OCI-LY7 (cell line): ENCODE measurements around the gene BTN1A1. TPM values are rescaled to one million over a fixed set of nuclear protein-coding genes. Genes with fewer than 3 reads are reported as not detected.

Experiments used
- BruUV-seq: library from RNA; stranded (reverse); fragments of 400-500 nt; replicated peaks from 2 replicates; lab custom pipeline; 2021; lab: Mats Ljungman, UMichigan
- CTCF ChIA-PET: fragments of 300-600 bp; sonication (Branson Sonifier 250); formaldehyde crosslinking; loops from one replicate; lab custom pipeline; 2022; ENCODE audit warnings: antibody characterized with exemption; ENCODE audit not compliant: unreplicated experiment; lab: Charles Lee
- POLR2A ChIA-PET: fragments of 300-600 bp; sonication (Branson Sonifier 250); formaldehyde crosslinking; loops from one replicate; lab custom pipeline; 2022; ENCODE audit warnings: antibody characterized with exemption; lab: Charles Lee
- DNase-seq: peaks from one replicate; pipeline ENCODE4 v3.0.0-alpha.2; 2015; ENCODE audit warnings: low spot score
- H2AFZ ChIP-seq: fragments of 200-600 bp; sonication (generic), shearing (Covaris generic); 2 replicates; pipeline ENCODE4 v1.6.1; 2014; ENCODE audit warnings: mild to moderate bottlenecking, antibody characterized with exemption, low read length, moderate library complexity
- H3K27ac ChIP-seq: fragments of 200-600 bp; sonication (generic); 2 replicates; pipeline ENCODE4 v1.5.1; 2014; ENCODE audit warnings: mixed run types, low read depth, mild to moderate bottlenecking, moderate library complexity, low read length, inconsistent platforms; ENCODE audit not compliant: poor library complexity, severe bottlenecking
- H3K36me3 ChIP-seq: fragments of 200-600 bp; sonication (generic); 2 replicates; pipeline ENCODE4 v1.6.1; 2014; ENCODE audit warnings: mild to moderate bottlenecking, antibody characterized with exemption, low read length, moderate library complexity, mixed read lengths; ENCODE audit not compliant: insufficient read depth
- H3K4me1 ChIP-seq: fragments of 200-600 bp; sonication (generic); 2 replicates; pipeline ENCODE4 v1.5.1; 2014; ENCODE audit warnings: mild to moderate bottlenecking, low read length; ENCODE audit not compliant: insufficient read depth, poor library complexity, severe bottlenecking
- H3K4me2 ChIP-seq: fragments of 200-600 bp; sonication (generic); 2 replicates; pipeline ENCODE4 v1.6.1; 2014; ENCODE audit warnings: mild to moderate bottlenecking, low read length
- H3K4me3 ChIP-seq: fragments of 200-600 bp; sonication (generic); 2 replicates; pipeline ENCODE4 v1.5.1; 2014; ENCODE audit warnings: mild to moderate bottlenecking, low read depth, low read length; ENCODE audit not compliant: poor library complexity, severe bottlenecking
- H3K79me2 ChIP-seq: fragments of 200-600 bp; sonication (generic); 2 replicates; pipeline ENCODE4 v1.6.1; 2016; ENCODE audit warnings: low read depth, mild to moderate bottlenecking, low read length, moderate library complexity, mixed read lengths; ENCODE audit not compliant: insufficient read depth
- H3K9me2 ChIP-seq: fragments of 200-600 bp; sonication (generic); 2 replicates; pipeline ENCODE4 v1.6.1; 2016; ENCODE audit warnings: mild to moderate bottlenecking, low read length, mixed read lengths; ENCODE audit not compliant: insufficient read depth
- H3K9me3 ChIP-seq: fragments of 200-600 bp; sonication (generic); 2 replicates; pipeline ENCODE4 v1.6.1; 2014; ENCODE audit warnings: mild to moderate bottlenecking, mixed run types, low read length, mixed read lengths
- H4K20me1 ChIP-seq: fragments of 200-600 bp; sonication (generic); 2 replicates; pipeline ENCODE4 v1.6.1; 2014; ENCODE audit warnings: mild to moderate bottlenecking, antibody characterized with exemption, low read length, moderate library complexity, mixed read lengths; ENCODE audit not compliant: insufficient read depth
- EZH2phosphoT487 ChIP-seq: fragments of 200-600 bp; sonication (generic); IDR thresholded peaks from 2 replicates; pipeline ENCODE4 v1.6.1; 2018; ENCODE audit warnings: low read depth, borderline replicate concordance, mild to moderate bottlenecking, mixed run types, antibody characterized with exemption, low read length, moderate library complexity, mixed read lengths
- intact Hi-C: fragments of 100-400 bp; cut with micrococcal nuclease; formaldehyde crosslinking; loops from one replicate; pipeline ENCODE4 v1.10.0; 2022; ENCODE audit not compliant: unreplicated experiment
- total RNA-seq, 2 experiments: library from RNA; depleted of rRNA in 1 of 2; stranded (reverse); fragments of >200 nt in 1 of 2; shearing (Covaris generic) in 1 of 2; gene quantifications; 2 replicates each; pipeline ENCODE4 v1.2.3, GENCODE V29; 2014 to 2022
- TF ChIP-seq, protein P1 (sequence below): fragments of 200-600 bp; sonication (generic); conservative IDR thresholded peaks from 2 replicates; pipeline ENCODE4 v1.5.1; 2014; ENCODE audit warnings: mild to moderate bottlenecking, antibody characterized with exemption, low read length, moderate library complexity, mixed read lengths

The BTN1A1 gene
- total RNA-seq, 2 experiments from 2014 or later = 0.25 to 1.0 TPM

GRCh38 chr6:26538572-26538902 lies 38.4 kb downstream of the BTN1A1 start:
- H3K4me1 ChIP-seq = peaks cover 69% of the 10 kb centered on the region
- no peak for DNase-seq
- peak overlapping the region; percentile 93 for H3K27ac ChIP-seq
- peaks cover 40% of the 10 kb centered on the region for H3K36me3 ChIP-seq
- BruUV-seq = no TSS peak
- no peaks in the 10 kb centered on the region for H4K20me1 ChIP-seq
- H3K4me2 ChIP-seq = peak overlapping the region; percentile 80
- CTCF ChIA-PET = no interaction called here
- H3K9me3 ChIP-seq = no peaks in the 10 kb centered on the region
- POLR2A ChIA-PET = interaction anchor here (1.0 to 3.8 kb wide), 9 partner anchors 11 to 343 kb away, joined by 4 to 28 read pairs (median 7); a partner anchor contains a TSS
- H2AFZ ChIP-seq = peak overlapping the region; percentile 54; the same call in 1 of the 2 replicates
- peak overlapping the region; percentile 97 for H3K4me3 ChIP-seq
- TF ChIP-seq, protein P1, sequence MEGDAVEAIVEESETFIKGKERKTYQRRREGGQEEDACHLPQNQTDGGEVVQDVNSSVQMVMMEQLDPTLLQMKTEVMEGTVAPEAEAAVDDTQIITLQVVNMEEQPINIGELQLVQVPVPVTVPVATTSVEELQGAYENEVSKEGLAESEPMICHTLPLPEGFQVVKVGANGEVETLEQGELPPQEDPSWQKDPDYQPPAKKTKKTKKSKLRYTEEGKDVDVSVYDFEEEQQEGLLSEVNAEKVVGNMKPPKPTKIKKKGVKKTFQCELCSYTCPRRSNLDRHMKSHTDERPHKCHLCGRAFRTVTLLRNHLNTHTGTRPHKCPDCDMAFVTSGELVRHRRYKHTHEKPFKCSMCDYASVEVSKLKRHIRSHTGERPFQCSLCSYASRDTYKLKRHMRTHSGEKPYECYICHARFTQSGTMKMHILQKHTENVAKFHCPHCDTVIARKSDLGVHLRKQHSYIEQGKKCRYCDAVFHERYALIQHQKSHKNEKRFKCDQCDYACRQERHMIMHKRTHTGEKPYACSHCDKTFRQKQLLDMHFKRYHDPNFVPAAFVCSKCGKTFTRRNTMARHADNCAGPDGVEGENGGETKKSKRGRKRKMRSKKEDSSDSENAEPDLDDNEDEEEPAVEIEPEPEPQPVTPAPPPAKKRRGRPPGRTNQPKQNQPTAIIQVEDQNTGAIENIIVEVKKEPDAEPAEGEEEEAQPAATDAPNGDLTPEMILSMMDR = no peak
- no peak for TF ChIP-seq EZH2phosphoT487
- no peaks in the 10 kb centered on the region for H3K9me2 ChIP-seq
- H3K79me2 ChIP-seq = peaks cover 50% of the 10 kb centered on the region
- intact Hi-C loops = loop anchor here (1.0 to 5.0 kb wide), 3 partner anchors 208 to 321 kb away; a partner anchor contains a TSS

DNA sequence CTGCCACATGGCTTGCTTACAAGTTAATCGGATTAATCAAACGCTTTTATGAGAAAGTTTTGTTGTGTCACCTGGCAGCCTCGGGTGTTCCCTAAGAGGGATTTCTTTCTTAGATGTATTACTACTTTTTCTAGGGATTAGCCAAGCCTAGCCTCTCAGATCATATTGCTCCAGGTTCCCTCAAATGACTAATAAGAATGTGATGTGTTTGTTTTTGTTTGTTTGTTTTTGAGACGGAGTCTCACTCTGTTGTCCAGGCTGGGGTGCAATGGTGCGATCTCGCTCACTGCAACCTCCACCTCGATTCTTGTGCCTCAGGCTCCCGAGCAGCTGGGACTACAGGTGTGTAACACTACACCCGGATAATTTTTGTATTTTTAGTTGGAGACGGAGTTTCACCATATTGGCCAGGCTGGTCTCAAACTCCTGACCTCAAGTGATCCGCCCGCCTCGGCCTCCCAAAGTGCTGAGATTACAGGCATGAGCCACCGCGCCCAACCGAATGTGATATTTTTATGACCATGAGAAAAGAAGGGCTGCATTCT lies 39.0 kb downstream of the BTN1A1 start:
- no peaks in the 10 kb centered on the region for H3K9me3 ChIP-seq
- no peaks in the 10 kb centered on the region for H3K9me2 ChIP-seq
- peaks cover 70% of the 10 kb centered on the region for H3K4me1 ChIP-seq
- ChIA-PET CTCF (interaction anchor here (0.6 kb wide), 1 partner anchor 164 kb away, joined by 3 read pairs; no protein-coding TSS in a partner anchor), POLR2A (interaction anchor here (0.6 to 4.0 kb wide), 8 partner anchors 9 to 254 kb away, joined by 3 to 28 read pairs (median 6); a partner anchor contains a TSS)
- peak overlapping the region; percentile 97 for H3K4me3 ChIP-seq
- H3K27ac ChIP-seq = peak overlapping the region; percentile 93
- peak overlapping the region; percentile 80 for H3K4me2 ChIP-seq
- no peak overlapping the region; the same call in 1 of the 2 replicates for H2AFZ ChIP-seq
- H4K20me1 ChIP-seq = no peaks in the 10 kb centered on the region
- intact Hi-C loops = loop anchor here (5.0 kb wide), 2 partner anchors 227 to 322 kb away; a partner anchor contains a TSS
- H3K36me3 ChIP-seq = peaks cover 47% of the 10 kb centered on the region
- no TSS peak for BruUV-seq
- H3K79me2 ChIP-seq = peaks cover 56% of the 10 kb centered on the region
- TF ChIP-seq, protein P1 = no peak
- TF ChIP-seq EZH2phosphoT487 = no peak
- no peak for DNase-seq

DNA sequence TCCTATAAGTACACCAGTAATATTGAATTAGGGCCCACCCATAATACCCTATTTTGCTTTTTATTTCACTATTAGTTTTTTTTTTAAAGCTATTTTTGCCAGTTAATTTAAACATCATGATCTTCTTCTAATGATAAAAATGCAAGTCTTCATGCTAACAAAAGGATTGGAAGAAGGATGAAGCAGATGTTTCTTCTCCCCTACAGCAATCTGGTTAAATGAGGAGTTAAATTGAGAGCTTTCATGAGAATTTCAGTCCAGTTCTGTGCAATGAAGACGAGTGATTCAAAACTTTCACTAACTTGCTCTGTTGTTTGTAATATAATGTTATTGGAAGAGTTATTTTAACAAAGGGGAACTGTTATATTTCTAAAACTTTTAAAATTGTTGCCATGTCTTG lies 41.5 kb downstream of the BTN1A1 start:
- Histone ChIP-seq H3K27ac (peak overlapping the region; percentile 35), H3K36me3 (peaks cover 71% of the 10 kb centered on the region), H3K4me2 (peak overlapping the region; percentile 80), H3K4me3 (peak overlapping the region; percentile 34), H2AFZ (no peak overlapping the region), H3K4me1 (peaks cover 46% of the 10 kb centered on the region), H3K9me3 (no peaks in the 10 kb centered on the region), H3K9me2 (no peaks in the 10 kb centered on the region), H4K20me1 (no peaks in the 10 kb centered on the region), H3K79me2 (peaks cover 66% of the 10 kb centered on the region)
- intact Hi-C loops = no loop called here
- TF ChIP-seq EZH2phosphoT487 = no peak
- TF ChIP-seq, protein P1 = no peak
- no peak for DNase-seq
- BruUV-seq = no TSS peak
- ChIA-PET POLR2A (interaction anchor here (1.1 to 4.0 kb wide), 6 partner anchors 9 to 342 kb away, joined by 3 to 18 read pairs (median 3); a partner anchor contains a TSS), CTCF (interaction anchor here (0.5 kb wide), 1 partner anchor 159 kb away, joined by 5 read pairs; the partner anchor contains the start of gene BTN2A2)
